Putamen (tissue), 1 donor: ENCODE data around the gene APOB.
"Not testable (repeated sequence)": the region's sequence is repeated elsewhere in the genome, so short reads cannot be mapped to it uniquely, and the experiment has no call there.

Experiments used
- DNase-seq: peaks from one replicate; pipeline ENCODE4 v3.0.0-alpha.2; 2016; ENCODE audit warnings: low spot score

The APOB gene

DNA sequence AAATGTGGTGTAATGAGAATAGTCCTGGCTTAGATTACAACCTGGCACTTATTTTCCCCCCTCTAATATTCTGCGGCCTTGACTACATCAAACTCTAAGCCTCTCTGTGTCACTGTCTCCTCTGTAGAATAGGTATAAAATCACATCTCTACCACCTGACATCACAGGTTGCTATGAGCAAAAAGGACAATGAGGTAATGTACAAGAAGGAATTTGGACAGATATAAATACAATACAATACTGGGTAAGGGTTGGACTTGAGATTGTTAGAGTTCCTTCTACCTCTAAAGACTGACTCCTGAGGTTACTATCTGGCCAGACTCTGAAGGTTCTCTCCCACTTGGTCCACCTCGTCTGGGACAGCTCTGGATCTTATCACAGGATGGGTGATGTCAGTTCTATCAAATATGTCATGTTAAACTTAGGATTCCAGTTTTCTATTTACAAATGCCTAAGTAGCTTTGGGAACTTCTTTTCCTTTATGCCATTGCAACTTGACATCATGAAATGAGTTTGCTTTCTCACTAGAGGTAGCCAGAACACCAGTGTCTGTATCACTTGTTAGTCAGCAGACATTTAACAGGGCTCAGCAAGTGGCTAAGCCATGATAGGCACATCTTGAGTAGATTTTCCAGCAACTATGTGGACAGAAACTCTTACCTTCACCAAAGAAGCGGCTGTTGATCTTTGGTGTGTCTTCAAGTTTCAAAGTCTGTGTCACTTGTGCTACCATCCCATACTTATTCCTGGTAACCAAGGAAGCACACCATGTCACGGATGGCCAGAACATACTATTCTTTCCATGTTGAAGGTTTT lies 9.5 kb downstream of the APOB start:
- no peak for DNase-seq

- DNase-seq = no peak
Measured at GRCh38 chr2:21033237-21034155, 10.4 kb downstream of the APOB start.

DNA sequence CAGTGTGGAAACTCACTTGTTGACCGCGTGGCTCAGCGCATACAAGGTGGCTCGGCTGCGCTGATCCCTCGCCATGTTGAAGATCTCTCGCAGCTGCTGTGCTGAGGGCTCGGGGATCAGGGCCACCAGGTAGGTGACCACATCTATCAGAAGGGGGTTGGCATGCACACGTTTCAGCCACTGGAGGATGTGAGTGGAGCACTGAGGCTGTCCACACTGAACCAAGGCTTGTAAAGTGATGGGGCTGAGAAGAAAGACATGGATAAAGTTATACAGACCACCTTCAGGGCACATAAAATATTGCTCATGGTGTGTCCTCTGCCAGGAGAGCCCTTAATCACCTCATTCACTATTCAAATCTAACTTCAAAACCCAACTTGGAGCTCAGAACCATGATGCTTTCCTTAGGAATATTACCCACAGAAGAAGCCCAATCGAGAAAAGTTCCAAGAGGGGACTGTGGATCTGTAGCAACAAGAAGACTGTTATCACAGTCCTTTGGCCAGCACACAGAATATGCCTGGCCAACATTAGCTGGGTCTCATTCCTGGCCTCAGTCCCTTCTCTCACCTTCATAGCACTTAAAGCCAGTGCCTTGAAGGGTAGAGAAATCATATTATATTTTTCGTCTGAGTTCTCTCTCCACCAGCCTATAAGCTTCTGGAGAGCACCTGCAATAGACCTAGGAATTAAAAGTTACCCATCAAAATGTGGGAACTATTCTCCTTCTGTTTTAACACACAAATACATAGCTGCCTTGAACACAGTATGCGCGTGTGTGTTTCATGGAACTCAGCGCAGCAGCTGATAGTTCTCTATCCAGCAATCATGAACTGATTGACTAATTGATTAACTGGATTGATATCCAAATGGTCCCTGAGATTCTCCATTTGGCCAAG lies 11.3 kb downstream of the APOB start:
- DNase-seq = no peak

GRCh38 chr2:21030983-21031968 lies 12.6 kb downstream of the APOB start:
- DNase-seq = no peak

- no peak for DNase-seq
Measured at GRCh38 chr2:21029519-21029918, 14.4 kb downstream of the APOB start.

DNA sequence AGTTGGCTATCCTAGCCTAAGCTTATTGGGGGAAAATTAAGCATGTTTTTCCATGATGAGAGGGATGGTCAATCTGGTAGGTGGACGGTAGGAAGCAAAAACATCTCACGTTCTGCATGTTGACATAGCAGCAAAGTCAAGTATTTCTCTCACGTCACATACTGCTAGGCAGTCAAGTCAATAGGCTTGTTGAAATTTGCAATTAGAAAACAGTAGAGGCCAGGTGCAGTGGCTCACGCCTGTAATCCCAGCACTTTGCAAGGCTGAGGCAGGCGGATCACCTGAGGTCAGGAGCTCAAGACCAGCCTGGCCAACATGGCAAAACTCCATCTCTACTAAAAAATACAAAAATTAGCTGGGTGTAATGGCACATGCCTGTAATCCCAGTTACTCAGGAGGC lies 14.9 kb downstream of the APOB start:
- DNase-seq = not testable (repeated sequence)

DNA sequence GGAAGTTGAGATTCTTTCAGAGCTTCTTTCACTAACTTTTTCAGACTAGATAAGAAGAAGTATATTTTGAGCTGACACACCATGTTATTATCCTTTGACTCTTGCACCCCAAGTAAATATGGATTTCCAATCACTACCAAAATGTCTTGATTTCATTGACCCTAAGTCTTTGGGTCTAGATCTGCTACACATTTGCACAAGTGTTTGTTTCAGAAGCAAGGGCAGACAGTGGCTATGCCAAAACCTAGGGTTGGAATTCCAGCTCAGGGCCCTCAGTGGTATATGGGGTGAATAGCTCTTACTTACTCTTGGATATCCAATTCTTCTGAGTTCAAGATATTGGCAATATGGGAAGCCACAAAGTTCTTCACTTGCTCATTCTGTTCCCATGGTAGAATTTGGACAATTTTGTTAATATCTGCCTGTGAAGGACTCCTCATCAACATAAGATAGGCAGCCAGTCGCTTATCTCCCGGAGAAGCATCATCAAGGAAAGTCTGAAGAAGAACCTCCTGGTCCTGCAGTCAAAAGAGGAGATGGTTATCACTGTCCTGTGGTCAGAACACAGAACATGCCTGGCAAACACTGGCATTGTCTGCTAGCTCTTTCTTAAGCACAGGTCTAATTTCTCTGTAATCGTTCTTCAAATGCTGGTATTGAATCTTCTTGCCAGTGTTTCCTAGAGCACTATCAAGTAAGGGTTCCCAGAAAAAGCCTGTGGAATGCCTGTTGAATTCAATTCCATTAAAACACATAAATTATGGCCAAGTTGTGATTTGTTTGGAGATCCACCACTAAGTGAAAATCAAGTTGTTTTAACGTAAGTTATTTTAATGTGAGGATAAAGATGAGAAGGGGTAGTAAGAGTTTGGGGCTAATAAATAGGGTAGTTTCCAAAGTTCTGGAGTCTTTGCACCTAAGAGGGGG lies 15.6 kb downstream of the APOB start:
- DNase-seq = no peak

GRCh38 chr2:21026479-21027282 lies 17.2 kb downstream of the APOB start:
- no peak for DNase-seq

GRCh38 chr2:21025690-21026478 lies 18.0 kb downstream of the APOB start:
- DNase-seq = no peak

DNA sequence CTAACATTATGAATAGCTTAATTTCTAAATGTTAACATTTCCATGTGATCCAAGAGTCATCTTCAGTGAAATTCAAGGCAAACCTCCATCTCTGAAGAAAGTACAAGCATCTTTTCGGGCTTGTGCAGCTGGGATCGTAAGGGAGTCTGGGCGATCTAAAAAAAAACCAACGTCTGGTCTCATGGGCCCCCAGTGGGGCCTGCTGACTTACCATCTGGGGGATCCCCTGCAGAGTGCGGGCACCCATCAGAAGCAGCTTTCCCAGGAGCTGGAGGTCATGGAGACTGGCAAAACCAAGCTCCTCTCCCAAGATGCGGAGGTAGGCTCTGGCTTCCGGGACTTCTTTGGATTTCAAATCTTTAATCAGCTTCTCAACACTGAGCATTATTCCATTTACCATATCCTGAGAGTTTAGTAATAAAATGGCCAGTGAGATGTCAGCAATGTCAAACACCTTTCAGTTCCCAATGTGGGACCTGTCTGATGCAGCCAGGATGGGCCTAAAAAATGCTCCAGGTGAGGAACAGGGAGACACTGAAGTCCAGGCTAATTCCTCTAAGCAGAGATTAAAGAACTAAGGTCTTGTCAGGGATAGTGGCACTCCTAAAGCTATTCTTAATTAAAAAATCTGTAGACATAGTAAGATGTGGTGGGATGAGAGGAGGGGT lies 19.0 kb downstream of the APOB start:
- no peak for DNase-seq

- DNase-seq = no peak
Measured at GRCh38 chr2:21024198-21024597, 19.7 kb downstream of the APOB start.

GRCh38 chr2:21023419-21024181 lies 20.3 kb downstream of the APOB start:
- DNase-seq = no peak

- no peak for DNase-seq
Measured at GRCh38 chr2:21022792-21023367, 21.0 kb downstream of the APOB start.

GRCh38 chr2:21021430-21021829 lies 22.4 kb downstream of the APOB start:
- DNase-seq = no peak

DNA sequence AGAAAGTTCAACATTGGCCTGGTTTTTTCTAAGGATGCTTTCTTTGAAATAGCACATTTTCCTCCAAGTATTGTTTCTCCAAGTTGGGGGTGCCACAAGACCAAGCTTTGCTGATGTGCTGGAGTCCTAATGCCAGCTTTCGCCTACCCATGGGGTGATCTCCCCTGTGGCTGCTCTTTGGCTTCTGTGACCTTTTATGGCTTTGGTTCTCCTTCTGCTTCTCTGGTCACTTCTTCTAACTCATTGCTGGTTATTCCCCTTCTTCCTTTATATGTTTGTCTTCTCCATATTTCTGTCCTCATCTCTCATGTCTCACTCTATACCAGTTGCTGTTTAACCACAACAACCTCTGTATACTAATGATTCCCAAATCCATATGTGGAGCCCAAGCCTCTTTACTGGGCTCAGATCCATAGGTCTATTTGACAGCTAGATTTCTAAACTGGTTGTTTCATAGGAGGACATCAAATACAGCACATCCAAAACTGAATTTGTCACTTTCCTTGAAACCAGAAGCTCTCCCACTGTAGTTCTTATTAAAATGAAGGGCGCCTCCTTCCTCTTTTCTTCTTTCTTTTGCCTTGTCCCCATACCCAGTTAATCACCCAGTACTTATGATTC lies 23.1 kb downstream of the APOB start:
- no peak for DNase-seq
